HepG2 (cell line): Measurements from ENCODE around the gene VPS52. TPM values are rescaled to one million over a fixed set of nuclear protein-coding genes. Genes with fewer than 3 reads are reported as not detected.

Source experiments
- ARID5B ChIP-seq: IDR thresholded peaks from 2 replicates; pipeline ENCODE4 v1.4.0; 2020; ENCODE audit warnings: mild to moderate bottlenecking, missing genetic modification reagents
- ISL2 ChIP-seq: sonication (generic); formaldehyde crosslinking; IDR thresholded peaks from 2 replicates; pipeline ENCODE4 v1.5.0; 2020; ENCODE audit warnings: missing genetic modification reagents
- MXD1 ChIP-seq: sonication (generic); formaldehyde crosslinking; IDR thresholded peaks from 2 replicates; pipeline ENCODE4 v1.4.0; 2020; ENCODE audit warnings: mild to moderate bottlenecking, missing genetic modification reagents
- MXD4 ChIP-seq: IDR thresholded peaks from 2 replicates; pipeline ENCODE4 v1.6.1; 2016; ENCODE audit warnings: mild to moderate bottlenecking, missing biosample characterization, missing genetic modification reagents
- ZBTB3 ChIP-seq: sonication (generic); formaldehyde crosslinking; IDR thresholded peaks from 2 replicates; pipeline ENCODE4 v1.4.0; 2020; ENCODE audit warnings: low read depth, mild to moderate bottlenecking, moderate library complexity, missing genetic modification reagents, borderline replicate concordance
- ZNF3 ChIP-seq: IDR thresholded peaks from 2 replicates; pipeline ENCODE4 v1.7.0; 2017; ENCODE audit warnings: inconsistent platforms
- ZNF691 ChIP-seq: sonication (generic); formaldehyde crosslinking; IDR thresholded peaks from 2 replicates; pipeline ENCODE4 v1.4.0; 2020; ENCODE audit warnings: missing genetic modification reagents, low read depth, mild to moderate bottlenecking, borderline replicate concordance
- ZNF891 ChIP-seq: sonication (generic); formaldehyde crosslinking; IDR thresholded peaks from 2 replicates; pipeline ENCODE4 v1.5.0; 2020; ENCODE audit warnings: mild to moderate bottlenecking, missing genetic modification reagents
- polyA plus RNA-seq, 8 experiments: library from polyadenylated mRNA; depleted of rRNA in 3 of 8; stranded (reverse) in 7 of 8; unstranded in 1 of 8; fragments of >200 nt; fragmentation: Illumina TruSeq in 4 of 8; extraction: Trizol in 4 of 8; gene quantifications; 2 replicates each; pipeline versions ENCODE4 v1.2.1 to v1.2.3, GENCODE V29; 2011 to 2016; ENCODE audit warnings: low read depth in 4 of 8, missing spikeins in 1 of 8, mixed read lengths in 1 of 8; ENCODE audit not compliant: insufficient read depth in 1 of 8
- total RNA-seq, 5 experiments: library from RNA; depleted of rRNA; stranded (reverse); fragments of >200 nt; fragmentation: Illumina TruSeq; extraction: Trizol; gene quantifications; 2 replicates each; pipeline ENCODE4 v1.2.3, GENCODE V29; 2016; ENCODE audit warnings: low read depth in 1 of 5
- TF ChIP-seq, protein P1 (sequence below): sonication (generic); formaldehyde crosslinking; IDR thresholded peaks from 2 replicates; pipeline ENCODE4 v1.4.0; 2020; ENCODE audit warnings: missing genetic modification reagents
- TF ChIP-seq, protein P2 (sequence below): sonication (generic); formaldehyde crosslinking; IDR thresholded peaks from 2 replicates; pipeline ENCODE4 v1.4.0; 2020; ENCODE audit warnings: missing genetic modification reagents
- TF ChIP-seq, protein P3 (sequence below): sonication (generic); formaldehyde crosslinking; IDR thresholded peaks from 2 replicates; pipeline ENCODE4 v1.4.0; 2020; ENCODE audit warnings: low read depth, mild to moderate bottlenecking, missing genetic modification reagents

Gene VPS52
- total and polyA plus RNA-seq, 2 of the 13 experiments (the other 11 are each of a cell fraction or from before 2014, with no cell fraction given): 48.9 to 85.5 TPM

- TF ChIP-seq, protein P1, sequence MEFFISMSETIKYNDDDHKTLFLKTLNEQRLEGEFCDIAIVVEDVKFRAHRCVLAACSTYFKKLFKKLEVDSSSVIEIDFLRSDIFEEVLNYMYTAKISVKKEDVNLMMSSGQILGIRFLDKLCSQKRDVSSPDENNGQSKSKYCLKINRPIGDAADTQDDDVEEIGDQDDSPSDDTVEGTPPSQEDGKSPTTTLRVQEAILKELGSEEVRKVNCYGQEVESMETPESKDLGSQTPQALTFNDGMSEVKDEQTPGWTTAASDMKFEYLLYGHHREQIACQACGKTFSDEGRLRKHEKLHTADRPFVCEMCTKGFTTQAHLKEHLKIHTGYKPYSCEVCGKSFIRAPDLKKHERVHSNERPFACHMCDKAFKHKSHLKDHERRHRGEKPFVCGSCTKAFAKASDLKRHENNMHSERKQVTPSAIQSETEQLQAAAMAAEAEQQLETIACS (CRISPR knock-in tag): no peak; the same call in 1 of the 2 replicates
- TF ChIP-seq MXD1 (CRISPR knock-in tag): peak; percentile 74; the same call in 1 of the 2 replicates
- TF ChIP-seq, protein P2, sequence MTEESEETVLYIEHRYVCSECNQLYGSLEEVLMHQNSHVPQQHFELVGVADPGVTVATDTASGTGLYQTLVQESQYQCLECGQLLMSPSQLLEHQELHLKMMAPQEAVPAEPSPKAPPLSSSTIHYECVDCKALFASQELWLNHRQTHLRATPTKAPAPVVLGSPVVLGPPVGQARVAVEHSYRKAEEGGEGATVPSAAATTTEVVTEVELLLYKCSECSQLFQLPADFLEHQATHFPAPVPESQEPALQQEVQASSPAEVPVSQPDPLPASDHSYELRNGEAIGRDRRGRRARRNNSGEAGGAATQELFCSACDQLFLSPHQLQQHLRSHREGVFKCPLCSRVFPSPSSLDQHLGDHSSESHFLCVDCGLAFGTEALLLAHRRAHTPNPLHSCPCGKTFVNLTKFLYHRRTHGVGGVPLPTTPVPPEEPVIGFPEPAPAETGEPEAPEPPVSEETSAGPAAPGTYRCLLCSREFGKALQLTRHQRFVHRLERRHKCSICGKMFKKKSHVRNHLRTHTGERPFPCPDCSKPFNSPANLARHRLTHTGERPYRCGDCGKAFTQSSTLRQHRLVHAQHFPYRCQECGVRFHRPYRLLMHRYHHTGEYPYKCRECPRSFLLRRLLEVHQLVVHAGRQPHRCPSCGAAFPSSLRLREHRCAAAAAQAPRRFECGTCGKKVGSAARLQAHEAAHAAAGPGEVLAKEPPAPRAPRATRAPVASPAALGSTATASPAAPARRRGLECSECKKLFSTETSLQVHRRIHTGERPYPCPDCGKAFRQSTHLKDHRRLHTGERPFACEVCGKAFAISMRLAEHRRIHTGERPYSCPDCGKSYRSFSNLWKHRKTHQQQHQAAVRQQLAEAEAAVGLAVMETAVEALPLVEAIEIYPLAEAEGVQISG (CRISPR knock-in tag): peak; percentile 72
- TF ChIP-seq ZNF3 (CRISPR knock-in tag): no peak
- TF ChIP-seq MXD4 (CRISPR knock-in tag): peak; percentile 77
- TF ChIP-seq, protein P3, sequence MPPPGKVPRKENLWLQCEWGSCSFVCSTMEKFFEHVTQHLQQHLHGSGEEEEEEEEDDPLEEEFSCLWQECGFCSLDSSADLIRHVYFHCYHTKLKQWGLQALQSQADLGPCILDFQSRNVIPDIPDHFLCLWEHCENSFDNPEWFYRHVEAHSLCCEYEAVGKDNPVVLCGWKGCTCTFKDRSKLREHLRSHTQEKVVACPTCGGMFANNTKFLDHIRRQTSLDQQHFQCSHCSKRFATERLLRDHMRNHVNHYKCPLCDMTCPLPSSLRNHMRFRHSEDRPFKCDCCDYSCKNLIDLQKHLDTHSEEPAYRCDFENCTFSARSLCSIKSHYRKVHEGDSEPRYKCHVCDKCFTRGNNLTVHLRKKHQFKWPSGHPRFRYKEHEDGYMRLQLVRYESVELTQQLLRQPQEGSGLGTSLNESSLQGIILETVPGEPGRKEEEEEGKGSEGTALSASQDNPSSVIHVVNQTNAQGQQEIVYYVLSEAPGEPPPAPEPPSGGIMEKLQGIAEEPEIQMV (CRISPR knock-in tag): 0 out of 2 replicates have a peak, but pooled peaks have one; percentile 41
- TF ChIP-seq ZNF891: no peak; the same call in 1 of the 2 replicates
- peak; percentile 15; the same call in 1 of the 2 replicates for TF ChIP-seq ARID5B (CRISPR knock-in tag)
- 0 out of 2 replicates have a peak, but pooled peaks have one; percentile 28 for TF ChIP-seq ZBTB3
- TF ChIP-seq ZNF691 (CRISPR knock-in tag): peak; percentile 81; the same call in 1 of the 2 replicates
- TF ChIP-seq ISL2 (CRISPR knock-in tag): peak; percentile 67
These were observed 67.1 kb downstream of the VPS52 start, which contains the start of gene HSD17B8 (continued) for GRCh38 chr6:33204415-33205190.
